ENCODE data around the gene PSMC4.

DNA sequence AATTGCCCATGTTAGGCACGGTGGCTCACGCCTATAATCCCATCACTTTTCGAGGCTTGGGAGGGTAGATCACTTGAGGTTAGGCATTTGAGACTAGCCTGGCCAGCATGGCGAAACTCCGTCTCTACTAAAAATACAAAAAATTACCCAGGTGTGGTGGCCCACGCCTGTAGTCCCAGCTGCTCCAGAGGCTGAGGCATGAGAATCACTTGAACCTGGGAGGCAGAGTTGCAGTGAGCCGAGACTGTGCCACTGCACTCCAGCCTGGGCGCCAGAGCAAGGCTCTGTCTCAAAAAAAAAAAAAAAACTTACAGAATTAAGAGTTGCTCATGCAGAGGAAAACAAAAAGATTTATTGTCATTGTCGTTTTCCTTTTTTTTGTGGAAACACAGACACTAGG lies 3.4 kb upstream of the PSMC4 start:
- TF ChIP-seq CTCF (IDR thresholded peaks at IDR 0.05) (no peak), POLR2A (IDR thresholded peaks at IDR 0.05; ENCODE audit: low read depth) (no peak), EP300 (IDR thresholded peaks at IDR 0.05) (no peak)
